ENCODE results near the gene MAPK12. TPM values are rescaled to one million over a fixed set of nuclear protein-coding genes. Genes with fewer than 3 reads are reported as not detected.

Gene MAPK12
- total RNA-seq, 3 donors from 2014 or later: 3.3 to 4.3 (median 3.9) TPM

DNA sequence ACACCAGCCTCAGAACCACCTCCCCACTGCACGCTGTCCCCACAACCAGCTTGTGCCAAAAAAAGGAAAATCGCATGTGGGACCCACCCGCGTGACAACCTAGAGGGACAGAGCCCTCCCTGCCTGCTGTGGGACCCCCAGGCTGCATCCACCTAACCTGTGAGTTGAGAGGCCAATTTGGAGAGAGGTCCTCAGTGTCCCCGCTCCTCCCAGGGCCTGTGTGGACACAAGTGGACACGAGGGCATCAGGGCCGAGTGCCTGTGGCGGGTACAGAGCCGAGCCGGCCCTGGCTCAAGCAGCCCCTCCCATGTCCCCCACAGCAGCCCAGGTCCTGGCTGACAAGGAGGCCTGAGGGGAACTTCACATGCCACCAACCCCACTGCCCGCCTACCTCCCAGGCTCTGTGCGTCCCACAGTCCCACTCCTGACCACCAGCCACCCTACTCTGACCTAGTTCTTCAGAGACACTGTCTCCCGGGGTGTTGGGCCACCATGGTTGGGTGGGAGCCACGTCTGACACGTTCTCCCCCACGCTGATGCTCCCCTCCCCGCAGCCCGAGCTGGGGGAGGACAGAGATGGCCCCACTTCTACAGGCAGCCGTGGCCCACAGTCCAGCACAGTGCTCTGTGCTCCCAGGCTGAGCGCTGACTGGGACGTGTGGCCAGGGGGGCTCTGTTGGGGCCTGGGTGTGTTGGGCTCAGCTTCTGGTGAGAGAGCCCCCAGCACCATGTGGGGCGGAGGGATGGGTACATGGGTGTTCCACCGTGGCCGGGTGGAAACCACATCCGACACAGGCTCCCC is 41.5 kb downstream of the MAPK12 start:
- Mint-ChIP-seq H3K9me3 (no peaks in the 10 kb centered on the region), H3K4me1 (ENCODE audit: low read depth) (no peaks in the 10 kb centered on the region), H3K27me3 (ENCODE audit: low read depth) (no peaks in the 10 kb centered on the region), H3K4me3 (no peak overlapping the region), H3K36me3 (ENCODE audit: insufficient read depth) (peaks cover 23% of the 10 kb centered on the region)
- ATAC-seq (no peak), DNase-seq (no peak)

DNA sequence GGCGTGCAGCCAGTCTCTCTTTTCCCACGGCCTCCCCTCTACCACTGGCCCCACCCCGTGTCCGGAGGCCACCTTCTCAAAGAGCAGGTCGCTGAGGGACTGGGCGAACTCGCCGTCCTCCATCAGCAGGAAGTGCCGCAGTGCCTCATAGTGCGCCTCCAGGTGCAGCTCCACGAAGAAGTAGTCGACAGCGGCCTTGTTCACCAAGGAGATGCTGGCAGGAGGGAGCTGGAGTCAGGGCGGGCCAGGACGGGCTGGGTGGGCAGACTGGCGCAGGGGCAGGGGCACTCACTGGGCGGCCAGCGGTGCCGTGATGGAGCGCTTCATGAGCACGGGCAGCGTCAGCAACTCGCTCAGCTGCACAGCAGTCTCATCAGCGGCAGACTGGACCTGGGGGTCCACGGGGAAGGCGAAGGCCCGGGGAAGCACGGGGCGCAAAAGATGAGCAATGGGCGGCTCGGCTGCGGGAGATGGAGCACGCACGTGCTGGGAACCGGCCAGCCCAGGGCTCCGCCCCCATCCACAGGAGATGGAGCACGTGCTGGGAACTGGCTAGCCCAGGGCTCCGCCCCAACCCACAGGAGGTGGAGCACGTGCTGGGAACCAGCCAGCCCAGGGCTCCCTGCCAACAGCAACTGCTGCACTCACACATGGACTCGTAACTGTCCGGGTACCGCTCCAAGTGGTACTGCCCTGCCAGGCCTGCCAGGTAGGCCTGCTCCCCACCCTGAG is 42.3 kb downstream of the MAPK12 start:
- no peak for ATAC-seq
- Mint-ChIP-seq H3K4me1 (ENCODE audit: low read depth) (peaks cover 4% of the 10 kb centered on the region), H3K9me3 (no peaks in the 10 kb centered on the region), H3K36me3 (ENCODE audit: insufficient read depth) (peaks cover 26% of the 10 kb centered on the region), H3K4me3 (no peak overlapping the region), H3K27me3 (ENCODE audit: low read depth) (no peaks in the 10 kb centered on the region)
- DNase-seq: no peak

GRCh38 chr22:50218153-50218995 is 43.1 kb downstream of the MAPK12 start:
- H3K36me3 Mint-ChIP-seq (ENCODE audit: insufficient read depth): peaks cover 25% of the 10 kb centered on the region
- H3K4me1 Mint-ChIP-seq (ENCODE audit: low read depth): peaks cover 4% of the 10 kb centered on the region
- H3K27me3 Mint-ChIP-seq (ENCODE audit: low read depth): no peaks in the 10 kb centered on the region
- no peaks in the 10 kb centered on the region for H3K9me3 Mint-ChIP-seq
- no peak overlapping the region for H3K4me3 Mint-ChIP-seq
- DNase-seq: no peak
- ATAC-seq: no peak

DNA sequence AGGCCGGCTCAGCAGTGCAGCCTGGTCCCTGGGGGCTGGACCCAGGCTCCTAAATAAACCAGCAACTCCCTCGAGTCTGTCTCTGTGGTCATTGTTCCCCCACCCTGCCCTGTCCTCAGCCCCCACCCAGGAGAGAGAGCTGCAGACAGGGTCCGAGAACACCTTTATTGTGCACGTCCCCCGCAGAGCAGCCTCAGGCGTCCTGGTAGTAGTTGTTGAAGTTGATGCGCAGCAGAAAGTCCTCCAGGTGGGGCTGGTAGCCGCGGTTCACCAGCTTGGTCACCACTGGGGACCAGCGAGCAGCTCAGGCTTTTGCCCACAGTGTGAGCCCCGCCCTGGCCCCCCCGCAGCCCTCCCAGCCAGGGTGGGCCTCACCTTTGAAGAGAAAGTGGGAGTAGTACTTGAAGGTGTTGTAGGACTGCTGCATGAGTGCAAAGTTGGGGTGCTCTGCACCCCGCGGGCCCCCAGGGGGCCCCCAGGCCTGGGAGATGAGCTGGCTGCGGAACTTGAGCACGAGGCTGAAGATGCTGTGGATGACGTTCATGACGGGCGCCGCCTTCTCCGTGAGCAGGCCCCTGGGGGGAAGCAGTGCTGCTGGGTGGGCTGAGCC is 43.8 kb downstream of the MAPK12 start:
- DNase-seq (no peak), ATAC-seq (no peak)
- H3K4me3 Mint-ChIP-seq: no peak overlapping the region
- H3K27me3 Mint-ChIP-seq (ENCODE audit: low read depth): no peaks in the 10 kb centered on the region
- peaks cover 23% of the 10 kb centered on the region for H3K36me3 Mint-ChIP-seq (ENCODE audit: insufficient read depth)
- H3K9me3 Mint-ChIP-seq: no peaks in the 10 kb centered on the region
- H3K4me1 Mint-ChIP-seq (ENCODE audit: low read depth): peaks cover 7% of the 10 kb centered on the region

- Mint-ChIP-seq H3K4me3 (no peak overlapping the region), H3K4me1 (ENCODE audit: low read depth) (peaks cover 10% of the 10 kb centered on the region), H3K9me3 (no peaks in the 10 kb centered on the region), H3K27me3 (ENCODE audit: low read depth) (no peaks in the 10 kb centered on the region), H3K36me3 (ENCODE audit: insufficient read depth) (peaks cover 25% of the 10 kb centered on the region)
- no peak for DNase-seq
- ATAC-seq: peak in 1 of 2 donors; percentile 16
Measured at GRCh38 chr22:50216684-50217520, 44.6 kb downstream of the MAPK12 start.

GRCh38 chr22:50216055-50216683 is 45.3 kb downstream of the MAPK12 start:
- Mint-ChIP-seq H3K27me3 (ENCODE audit: low read depth) (no peaks in the 10 kb centered on the region), H3K4me1 (ENCODE audit: low read depth) (peaks cover 11% of the 10 kb centered on the region), H3K4me3 (no peak overlapping the region), H3K9me3 (no peaks in the 10 kb centered on the region), H3K36me3 (ENCODE audit: insufficient read depth) (peaks cover 27% of the 10 kb centered on the region)
- ATAC-seq (no peak), DNase-seq (no peak)

- DNase-seq: no peak
- Mint-ChIP-seq H3K36me3 (ENCODE audit: insufficient read depth) (peaks cover 28% of the 10 kb centered on the region), H3K9me3 (no peaks in the 10 kb centered on the region), H3K4me3 (no peak overlapping the region), H3K4me1 (ENCODE audit: low read depth) (peaks cover 12% of the 10 kb centered on the region), H3K27me3 (ENCODE audit: low read depth) (no peaks in the 10 kb centered on the region)
- ATAC-seq: no peak
Measured at GRCh38 chr22:50215297-50216054, 46.0 kb downstream of the MAPK12 start.

DNA sequence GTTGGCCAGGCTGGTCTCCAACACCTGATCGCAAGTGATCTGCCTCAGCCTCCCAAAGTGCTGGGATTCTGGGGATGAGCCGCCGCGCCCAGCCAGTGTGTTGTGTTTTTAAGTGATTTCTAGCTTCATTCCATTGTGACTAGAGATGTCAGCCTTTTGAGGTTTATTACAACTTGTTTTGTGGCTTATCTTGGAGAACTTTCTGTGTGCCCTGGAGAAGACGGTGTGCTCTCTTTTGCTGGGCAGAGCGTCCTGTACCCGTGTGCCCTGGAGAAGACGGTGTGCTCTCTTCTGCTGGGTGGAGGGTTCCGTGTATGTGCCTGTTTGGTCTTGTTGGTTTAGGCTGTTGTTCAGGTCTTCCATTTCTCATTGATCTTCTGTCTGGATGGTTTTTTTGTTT is 48.2 kb downstream of the MAPK12 start:
- DNase-seq (no peak), ATAC-seq (no peak)
- Mint-ChIP-seq H3K4me1 (ENCODE audit: low read depth) (peaks cover 16% of the 10 kb centered on the region), H3K9me3 (no peaks in the 10 kb centered on the region), H3K27me3 (ENCODE audit: low read depth) (no peaks in the 10 kb centered on the region), H3K4me3 (no peak overlapping the region), H3K36me3 (ENCODE audit: insufficient read depth) (peaks cover 32% of the 10 kb centered on the region)

DNA sequence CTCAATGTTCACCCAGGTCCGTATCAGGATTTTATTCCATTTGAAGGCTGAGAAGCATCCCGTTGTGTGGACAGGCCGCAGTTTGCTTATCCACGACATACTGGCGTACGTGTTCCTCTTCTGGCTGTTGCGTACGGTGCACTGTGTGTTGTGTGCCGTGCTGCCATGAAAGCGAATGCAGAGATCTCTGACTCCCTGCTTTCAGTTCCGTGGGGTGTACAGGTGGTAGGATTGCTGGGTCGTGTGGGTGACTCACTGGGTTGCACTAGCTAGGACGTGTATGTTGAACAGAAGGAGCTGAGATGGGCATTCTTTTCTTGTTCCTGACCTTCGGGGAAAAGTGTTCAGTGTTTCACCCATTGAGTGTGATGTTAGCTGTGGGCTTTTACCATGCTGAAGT is 50.3 kb downstream of the MAPK12 start:
- H3K4me1 Mint-ChIP-seq (ENCODE audit: low read depth): peaks cover 16% of the 10 kb centered on the region
- no peak for ATAC-seq
- no peak for DNase-seq
- peaks cover 28% of the 10 kb centered on the region for H3K36me3 Mint-ChIP-seq (ENCODE audit: insufficient read depth)
- no peaks in the 10 kb centered on the region for H3K27me3 Mint-ChIP-seq (ENCODE audit: low read depth)
- no peaks in the 10 kb centered on the region for H3K9me3 Mint-ChIP-seq
- H3K4me3 Mint-ChIP-seq: no peak overlapping the region

DNA sequence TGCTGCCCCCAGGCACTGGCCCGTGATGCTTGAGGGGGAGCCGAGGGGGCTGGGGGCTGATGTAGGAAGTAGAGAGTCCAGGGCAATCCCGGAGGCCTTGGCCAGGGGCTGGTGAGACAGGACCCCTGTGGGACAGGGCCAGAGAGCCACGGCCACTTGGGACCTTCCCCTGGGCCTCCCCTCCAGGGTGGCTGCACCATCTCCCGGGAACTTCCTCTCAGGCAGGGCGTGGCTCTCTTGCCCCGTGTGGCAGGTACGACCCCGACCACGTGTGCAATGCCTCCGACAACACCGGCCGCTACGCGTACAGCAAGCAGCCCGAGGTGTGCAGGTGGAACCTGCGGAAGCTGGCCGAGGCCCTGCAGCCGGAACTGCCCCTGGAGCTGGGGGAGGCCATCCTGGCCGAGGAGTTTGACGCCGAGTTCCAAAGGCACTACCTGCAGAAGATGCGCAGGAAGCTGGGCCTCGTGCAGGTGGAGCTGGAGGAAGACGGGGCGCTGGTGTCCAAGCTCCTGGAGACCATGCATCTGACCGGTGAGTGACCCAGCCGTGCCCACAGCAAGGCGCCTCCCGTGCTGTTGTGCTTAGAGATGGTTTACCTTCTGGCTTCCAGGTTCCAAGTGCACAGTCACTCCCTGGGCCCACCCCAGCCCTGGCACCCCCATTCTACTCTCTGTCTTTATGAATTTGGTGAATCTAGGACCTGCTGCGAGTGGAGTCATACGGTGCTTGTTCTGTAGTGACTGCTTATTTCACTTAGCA is 50.9 kb downstream of the MAPK12 start:
- Mint-ChIP-seq H3K9me3 (no peaks in the 10 kb centered on the region), H3K4me1 (ENCODE audit: low read depth) (peaks cover 16% of the 10 kb centered on the region), H3K4me3 (no peak overlapping the region), H3K36me3 (ENCODE audit: insufficient read depth) (peaks cover 23% of the 10 kb centered on the region), H3K27me3 (ENCODE audit: low read depth) (no peaks in the 10 kb centered on the region)
- ATAC-seq (no peak), DNase-seq (no peak)

DNA sequence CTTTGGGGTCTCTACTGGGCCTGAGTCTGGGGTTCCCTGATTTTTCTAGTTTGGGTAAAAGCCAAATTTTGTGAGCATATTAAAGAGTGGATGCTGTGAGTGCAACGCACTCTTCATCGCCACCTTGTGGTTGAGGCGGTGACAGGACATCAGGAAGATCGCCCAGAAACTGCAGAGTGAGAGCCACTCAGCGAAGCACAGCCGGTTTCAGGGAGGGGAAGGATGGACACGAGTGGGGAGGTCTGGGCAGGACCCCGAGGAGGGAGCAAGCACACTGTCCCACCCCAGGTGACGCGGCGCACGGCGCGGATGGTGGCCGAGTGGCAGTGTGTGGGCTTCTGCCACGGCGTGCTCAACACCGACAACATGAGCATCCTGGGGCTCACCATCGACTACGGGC is 51.6 kb downstream of the MAPK12 start:
- ATAC-seq (peak; percentile 73), DNase-seq (peak; percentile 65)
- Mint-ChIP-seq H3K9me3 (no peaks in the 10 kb centered on the region), H3K4me1 (ENCODE audit: low read depth) (peaks cover 18% of the 10 kb centered on the region), H3K27me3 (ENCODE audit: low read depth) (no peaks in the 10 kb centered on the region), H3K36me3 (ENCODE audit: insufficient read depth) (peaks cover 25% of the 10 kb centered on the region), H3K4me3 (no peak overlapping the region)

All from activated T-cell treated with anti-CD3 and anti-CD28 coated beads, Interleukin-2, amount 50 U/mL, for 4 hours (primary cell).